Stimulated activated CD4-positive, alpha-beta T cell treated with anti-CD3 and anti-CD28 coated beads, Interleukin-1b, Interleukin-23, amount 100 ng/mL, for 1 hour (primary cell): Measurements from ENCODE around the gene KLHL29.

ENCODE experiments used
- DNase-seq, 2 donors: peaks; one replicate each; pipeline ENCODE4 v3.0.0-alpha.2; 2020; ENCODE audit warnings: low read depth in 2 of 2

KLHL29 gene

DNA sequence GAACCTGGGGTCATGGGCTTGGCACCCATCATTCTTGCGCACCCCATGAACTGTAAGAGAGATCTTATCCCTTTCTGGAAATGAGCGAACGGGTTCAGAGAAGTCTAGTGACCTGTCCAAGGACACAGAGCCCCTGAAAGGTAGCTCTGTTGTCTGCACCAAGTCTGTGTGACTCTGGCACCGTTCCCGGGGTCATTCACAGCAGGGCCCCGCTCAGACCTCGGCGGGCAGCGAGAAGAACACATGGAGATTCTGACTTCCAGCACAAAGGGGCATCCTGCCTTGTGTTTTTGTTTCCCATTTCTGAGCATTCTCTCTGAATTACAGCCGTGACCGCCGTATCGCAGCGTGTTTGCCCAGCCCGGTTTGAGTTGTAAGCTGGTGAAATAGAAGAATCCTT is 231.7 kb downstream of the KLHL29 start:
- DNase-seq: no peak

DNA sequence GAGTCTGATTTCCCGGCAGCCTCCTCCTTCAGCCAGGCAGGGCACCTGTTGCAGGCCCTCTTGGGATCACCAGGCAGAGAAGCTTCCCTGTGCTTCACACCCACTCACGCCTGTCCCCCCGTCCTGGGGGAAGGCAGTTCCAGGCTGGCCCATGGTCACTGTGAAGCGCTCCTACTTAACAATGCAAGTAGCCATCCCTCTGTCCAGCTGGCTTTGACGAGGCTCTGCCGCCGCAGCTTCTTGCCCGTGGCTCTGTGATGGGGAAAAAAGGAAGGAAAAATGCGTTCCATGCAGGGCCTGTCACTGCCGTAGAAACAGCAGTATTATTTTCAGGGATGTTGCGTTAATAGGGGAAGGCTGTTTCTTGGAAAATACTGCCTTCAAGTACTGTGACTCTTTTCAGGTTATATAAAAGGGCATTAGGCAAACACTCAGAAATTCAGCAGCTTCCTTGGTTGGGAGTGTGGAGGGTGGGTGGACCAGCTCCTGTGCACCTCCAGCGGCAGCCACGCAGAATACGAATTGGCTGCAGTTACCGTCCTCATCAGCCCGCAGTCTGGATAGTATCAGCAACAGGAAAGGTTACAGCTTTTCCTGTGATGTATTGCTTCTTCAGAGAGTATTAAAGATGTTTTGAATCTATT is 232.3 kb downstream of the KLHL29 start:
- no peak for DNase-seq

DNA sequence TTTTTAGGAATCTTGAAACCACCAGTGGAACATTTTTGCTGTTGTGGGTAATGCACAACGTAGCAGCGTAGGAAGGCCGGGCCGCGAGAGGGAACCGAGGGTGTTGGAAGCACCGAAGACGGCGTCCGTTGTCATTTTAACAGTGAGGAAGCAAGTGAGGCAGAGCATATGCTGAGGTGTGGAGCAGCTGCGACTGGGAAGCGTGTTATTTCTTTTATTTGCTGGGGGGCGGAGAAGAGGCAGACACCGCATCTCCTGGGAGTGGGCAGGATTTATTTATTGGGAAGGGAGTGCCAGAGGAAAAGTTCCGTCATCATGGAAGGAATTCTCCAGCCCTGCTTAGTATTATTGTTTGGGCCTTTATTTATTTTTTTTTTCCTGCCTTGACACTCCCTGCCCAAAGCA is 232.8 kb downstream of the KLHL29 start:
- DNase-seq: no peak

DNA sequence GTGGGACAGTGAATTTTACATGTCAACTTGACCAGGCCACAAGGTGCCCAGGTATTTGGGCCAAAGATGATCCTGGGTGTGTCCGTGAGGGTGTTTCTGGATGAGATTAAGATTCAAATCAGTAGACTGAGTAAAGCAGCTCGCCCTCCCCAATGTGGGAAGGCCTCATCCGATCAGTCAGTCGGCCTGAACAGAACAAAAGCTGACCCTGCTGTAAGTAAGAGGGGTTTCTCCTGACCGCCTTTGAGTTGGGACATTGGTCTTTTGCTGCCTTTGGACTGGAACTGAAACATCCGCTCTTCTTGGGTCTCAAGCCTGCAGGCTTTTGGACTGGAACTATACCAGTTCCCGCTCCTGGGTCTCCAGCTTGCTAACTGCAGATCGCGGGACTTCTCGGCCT is 233.3 kb downstream of the KLHL29 start:
- no peak for DNase-seq

DNA sequence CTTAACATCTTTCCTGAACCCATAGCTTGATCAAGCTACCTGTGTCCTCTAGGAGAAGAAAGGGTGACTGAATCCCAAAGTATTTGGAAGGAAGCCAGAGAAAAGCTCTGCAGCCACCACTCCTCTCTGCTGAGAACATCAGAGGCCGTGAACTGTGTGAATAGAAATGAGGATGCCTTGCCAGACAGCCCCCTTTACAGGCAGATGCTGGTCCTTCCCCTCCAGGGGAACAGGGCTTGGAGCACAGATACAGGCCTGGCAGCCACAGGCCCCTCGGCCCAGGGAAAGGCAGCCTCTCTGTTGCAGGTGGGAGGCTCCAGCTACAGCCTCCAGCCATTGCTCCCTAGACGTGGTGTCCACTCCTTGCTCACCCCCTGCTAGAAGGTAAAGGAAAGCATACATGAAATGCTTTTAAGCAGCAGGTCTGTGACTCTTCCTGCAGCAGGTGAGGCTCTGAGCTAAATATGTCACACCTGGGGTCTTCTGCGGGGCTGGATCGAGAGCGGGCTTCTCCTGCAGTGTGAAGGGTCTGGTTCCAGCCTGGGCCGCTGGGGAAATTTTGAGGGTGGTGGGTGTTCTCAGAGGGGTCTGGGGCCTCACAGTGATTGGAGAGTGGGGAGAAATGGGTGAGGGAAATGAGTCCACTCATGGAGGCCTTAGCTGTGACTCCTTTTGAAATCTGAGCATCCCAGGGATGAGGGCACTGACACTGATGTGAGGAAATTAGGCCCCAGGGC is 234.0 kb downstream of the KLHL29 start:
- no peak for DNase-seq

DNA sequence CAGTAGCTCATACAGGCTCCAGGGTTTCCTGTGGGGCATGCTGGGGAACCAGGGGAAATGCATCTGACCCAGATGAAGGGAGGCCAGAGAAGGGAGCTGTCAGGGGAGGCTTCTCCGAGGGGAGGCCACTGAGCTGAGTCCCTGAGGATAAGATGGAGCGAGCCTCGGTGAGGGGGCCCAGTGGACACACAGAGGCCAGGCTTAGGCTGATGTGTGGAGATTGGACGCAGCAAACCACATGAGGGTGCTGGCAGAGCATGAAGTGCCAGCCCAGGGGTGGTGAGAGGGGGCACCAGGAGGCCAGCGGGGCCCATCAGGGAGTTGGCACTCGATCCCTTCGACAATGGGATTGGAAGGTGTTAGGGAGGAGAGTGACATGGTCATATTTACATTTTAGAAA is 235.0 kb downstream of the KLHL29 start:
- DNase-seq: no peak

DNA sequence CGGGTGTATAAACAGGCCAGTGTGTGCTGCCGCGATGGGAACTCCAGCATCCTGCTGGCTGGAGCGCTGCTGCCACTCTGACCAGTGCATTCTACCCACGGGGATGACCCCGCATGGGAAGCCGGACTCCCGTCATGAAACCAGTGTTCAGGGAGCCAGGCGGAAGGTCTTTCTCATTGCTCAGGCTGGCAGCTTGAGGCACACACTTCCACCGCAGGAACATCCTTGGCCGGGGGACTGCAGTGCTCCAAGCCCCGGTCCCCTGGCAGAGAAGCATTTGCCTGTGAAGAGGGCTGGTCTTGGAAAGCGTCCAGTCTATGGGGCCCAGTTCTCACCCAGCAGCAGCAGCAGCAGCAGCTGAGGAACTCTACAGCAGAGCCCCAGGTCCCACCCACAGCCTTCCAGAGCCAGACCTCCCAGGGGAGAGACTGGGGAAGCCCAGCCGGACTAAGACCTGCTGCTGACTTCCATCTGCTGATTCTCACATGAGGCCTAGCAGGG is 235.9 kb downstream of the KLHL29 start:
- DNase-seq: no peak

DNA sequence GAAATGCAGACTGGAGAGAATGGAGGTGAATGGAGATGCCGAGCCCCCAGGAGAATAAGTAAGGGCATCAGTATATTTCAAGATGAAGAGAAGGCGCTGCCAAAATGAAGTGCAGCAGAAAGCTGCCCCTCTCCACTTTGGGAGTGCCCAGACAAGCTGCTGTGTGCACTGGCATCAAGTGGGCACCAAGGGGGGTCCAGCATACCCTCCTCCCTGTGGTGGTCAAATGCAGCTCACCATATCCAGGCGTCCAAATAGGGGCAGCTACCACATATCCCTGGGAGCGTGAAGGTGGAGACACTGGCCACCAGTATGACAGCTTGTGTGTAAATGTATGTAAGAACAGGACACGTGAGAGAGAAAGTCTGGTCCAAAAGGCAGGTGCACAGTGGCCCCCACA is 236.6 kb downstream of the KLHL29 start:
- no peak for DNase-seq

DNA sequence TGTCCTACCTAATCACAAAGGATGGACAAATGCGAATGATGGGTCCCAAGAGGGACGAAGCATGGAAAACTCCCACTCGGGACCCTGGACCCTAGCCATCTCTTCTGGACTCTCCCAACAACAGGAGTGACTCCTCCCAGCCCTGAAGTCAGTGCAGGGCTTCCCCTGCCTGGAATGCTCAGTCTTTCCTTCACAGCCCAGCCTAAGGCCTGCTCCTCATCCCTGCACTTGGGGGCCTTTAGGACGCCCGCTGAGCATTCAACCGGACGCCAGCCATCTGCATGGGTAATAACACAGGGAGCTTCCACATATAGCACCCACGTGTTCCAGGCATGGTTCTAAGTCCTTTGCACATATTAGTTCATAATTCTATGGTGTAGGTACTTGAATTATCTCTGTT is 237.5 kb downstream of the KLHL29 start:
- DNase-seq: no peak

DNA sequence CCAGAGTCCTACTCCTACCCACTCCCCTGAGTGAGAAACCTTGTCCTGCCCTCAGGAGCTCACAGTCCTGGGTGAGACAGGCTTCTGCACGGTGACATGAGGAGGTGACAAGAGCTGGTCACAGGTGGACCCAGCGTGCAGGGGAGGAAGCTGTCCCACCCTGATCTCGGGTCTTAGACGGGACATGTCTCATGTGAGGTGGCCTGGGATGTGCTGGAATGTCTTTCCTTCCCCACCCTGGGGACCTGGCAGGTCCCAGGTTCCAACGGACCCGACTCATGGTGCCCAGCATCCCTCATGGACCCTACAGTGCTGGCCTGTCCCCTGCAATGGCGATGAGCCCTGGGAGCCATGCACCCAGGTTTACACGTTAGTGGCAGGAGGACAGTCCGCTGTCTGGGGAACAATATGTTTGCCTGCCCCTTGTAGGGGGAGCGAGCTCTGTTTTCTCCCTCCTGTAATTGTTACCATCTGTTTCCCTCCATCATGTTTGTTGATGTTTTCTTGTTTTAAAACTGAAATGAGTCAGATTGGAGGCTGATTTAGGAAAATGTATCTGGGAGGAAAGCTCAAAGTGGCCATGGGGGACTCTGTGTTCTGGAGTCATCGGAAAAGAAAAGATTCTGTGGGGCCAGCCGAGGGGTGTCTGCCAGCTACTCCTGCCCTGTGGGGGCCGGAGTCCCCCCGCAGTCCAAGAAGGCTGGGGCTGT is 238.1 kb downstream of the KLHL29 start:
- no peak for DNase-seq

DNA sequence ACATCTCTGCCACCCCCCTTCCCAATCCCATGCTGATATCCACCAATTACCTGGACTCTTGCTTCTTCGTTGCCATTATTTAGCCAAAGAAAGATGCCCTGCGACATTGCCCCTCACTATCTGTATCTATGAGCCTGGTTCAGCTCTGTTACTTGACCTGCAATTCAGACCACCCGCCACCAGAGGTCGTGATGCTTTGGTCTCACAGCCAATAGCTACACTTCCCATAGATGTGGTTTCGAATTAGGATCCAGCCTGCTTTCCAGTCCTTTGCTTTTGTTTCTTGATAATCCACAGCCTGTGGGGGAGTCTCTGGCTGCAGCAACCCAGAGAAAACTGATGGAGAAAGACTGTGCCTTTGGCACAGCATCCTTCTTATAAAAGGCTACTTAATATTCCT is 239.4 kb downstream of the KLHL29 start:
- DNase-seq: peak in 1 of 2 donors; percentile 4

DNA sequence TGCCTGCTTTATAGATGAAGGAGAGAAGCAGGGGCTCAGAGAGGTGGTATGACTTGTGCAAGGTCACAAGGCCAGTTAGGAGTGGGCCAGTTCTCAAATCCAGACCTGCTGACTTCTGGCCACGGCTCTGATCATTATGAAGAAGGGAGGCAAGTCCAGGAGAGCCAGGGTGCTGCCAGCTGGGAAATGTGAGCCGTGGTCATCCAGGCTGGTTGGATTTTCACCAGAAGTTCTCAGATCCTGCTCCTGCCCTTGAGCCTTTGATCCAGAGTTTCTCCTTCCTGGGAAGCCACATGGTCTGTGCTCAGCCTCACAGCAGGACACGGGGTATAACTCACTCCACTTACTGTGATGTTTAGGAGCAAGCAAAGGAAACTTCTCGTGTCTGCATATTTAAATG is 239.9 kb downstream of the KLHL29 start:
- DNase-seq: no peak

DNA sequence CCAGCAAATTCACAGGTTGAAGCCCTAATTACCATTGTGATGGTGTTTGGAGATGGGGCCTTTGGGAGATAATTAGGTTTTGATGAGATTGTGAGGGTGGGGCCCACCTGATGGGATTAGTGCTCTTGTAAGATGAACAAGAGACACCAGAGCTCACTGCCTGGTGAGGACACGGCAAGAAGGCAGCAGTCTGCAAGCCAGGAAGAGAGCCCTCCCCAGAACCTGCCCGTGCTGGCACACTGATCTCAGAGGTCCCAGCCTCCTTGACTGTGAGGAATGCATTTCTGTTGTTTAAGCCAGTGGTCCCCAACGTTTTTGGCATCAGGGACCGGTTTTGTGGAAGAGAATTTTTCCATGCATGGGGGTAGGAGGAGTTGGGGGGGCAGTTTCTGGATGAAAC is 240.7 kb downstream of the KLHL29 start:
- DNase-seq: no peak

DNA sequence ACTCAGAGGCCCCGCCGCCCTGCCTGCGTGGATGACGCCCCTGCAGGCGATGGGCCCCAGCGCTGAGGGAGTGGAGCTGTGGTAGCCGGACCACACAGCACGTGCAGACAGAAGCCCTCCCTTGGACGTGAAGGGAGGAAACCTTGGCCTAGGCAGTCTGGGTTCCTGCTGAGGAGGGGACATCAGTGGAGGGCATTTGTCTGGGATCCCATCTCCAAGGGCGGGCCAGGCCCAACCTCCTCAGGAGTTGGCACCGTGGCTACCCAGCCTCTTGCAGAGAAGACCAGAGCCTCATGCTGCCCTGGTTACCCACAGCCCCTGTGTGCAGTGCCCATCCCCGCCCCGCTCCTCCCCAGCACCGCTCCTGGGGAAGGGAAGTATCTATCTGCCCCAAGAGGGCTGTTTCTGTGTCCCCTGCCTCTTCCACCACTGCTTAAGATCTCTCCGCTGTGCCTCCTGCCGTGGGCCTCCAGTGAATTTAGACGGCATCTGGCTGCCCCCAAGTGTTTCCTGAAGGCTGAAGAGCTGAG is 241.8 kb downstream of the KLHL29 start:
- no peak for DNase-seq

DNA sequence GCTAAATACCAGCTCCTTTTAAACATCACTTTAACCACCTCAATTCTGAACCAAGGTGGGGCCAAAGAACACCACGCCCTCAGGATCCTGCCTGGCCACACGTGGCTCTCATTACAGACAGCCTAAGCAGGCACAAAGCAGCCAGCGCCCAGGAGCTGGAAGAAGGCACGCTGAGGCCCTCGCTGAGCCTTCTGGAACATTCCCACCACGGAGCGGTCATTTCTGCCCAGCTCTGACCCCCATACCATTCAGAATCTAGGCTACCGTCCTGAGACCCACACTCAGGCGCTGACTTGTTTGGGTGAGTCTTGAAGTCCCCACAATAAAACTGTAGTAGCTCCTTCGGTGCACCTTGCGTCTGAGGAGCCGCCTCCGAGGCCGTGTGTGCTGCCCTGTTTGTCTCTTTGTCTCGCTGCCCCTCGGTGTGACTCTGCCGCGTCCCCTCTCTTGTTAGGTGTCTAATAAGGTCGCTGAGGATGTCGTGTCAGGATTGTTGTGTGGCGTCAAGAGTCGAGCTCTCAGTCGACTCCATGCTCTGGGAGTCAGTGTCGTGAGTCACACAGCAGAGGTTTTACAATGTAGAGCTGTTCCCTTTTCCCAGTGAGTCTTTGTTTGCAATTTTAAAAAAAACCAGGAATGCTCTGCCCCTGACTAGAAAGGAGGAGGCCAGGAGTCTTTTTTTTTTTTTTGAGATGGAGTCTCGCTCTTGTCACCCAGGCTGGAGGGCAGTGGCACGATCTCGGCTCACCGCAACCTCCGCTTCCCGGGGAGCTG is 242.4 kb downstream of the KLHL29 start:
- DNase-seq: no peak

DNA sequence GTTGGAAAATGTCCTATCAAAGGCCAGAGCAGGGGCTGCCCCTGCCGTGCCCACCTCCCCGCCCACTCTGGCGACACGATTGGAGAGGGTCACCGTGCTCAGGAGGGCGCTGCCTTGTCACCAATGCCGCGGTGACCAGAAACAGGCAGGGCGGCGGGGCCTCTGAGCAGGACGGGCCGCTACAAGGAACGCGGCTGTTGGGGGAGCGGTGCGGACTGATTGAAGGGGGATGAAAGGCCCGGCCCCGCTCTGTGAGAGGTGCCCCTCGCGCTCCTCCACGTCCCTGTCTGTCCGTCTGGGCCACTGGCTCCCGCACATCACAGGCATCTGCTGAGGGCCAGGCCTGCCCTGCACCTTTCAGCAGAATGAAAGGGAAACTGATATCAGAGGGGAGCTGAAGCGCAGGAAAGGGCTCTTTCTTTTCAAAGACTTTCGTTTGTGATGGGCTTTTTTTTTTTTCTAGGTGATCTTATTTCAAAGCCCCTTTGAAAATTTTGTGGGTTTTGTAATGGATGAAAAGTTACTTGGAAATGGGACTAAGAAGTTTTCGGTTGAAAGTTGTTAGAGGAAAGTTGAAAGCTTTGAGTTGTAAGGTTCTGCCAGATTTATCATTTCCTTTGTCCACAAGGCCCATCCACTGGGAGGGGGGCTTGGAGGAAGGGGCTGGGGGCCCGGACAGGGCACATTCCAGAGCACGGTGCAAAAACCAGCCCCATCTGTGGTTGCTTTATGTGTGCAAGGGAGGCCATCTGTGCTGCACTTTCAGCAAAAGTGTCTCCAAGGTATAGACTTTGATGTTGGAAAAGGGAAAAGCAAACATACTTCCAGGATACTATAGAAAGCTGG is 244.2 kb downstream of the KLHL29 start:
- DNase-seq: no peak

DNA sequence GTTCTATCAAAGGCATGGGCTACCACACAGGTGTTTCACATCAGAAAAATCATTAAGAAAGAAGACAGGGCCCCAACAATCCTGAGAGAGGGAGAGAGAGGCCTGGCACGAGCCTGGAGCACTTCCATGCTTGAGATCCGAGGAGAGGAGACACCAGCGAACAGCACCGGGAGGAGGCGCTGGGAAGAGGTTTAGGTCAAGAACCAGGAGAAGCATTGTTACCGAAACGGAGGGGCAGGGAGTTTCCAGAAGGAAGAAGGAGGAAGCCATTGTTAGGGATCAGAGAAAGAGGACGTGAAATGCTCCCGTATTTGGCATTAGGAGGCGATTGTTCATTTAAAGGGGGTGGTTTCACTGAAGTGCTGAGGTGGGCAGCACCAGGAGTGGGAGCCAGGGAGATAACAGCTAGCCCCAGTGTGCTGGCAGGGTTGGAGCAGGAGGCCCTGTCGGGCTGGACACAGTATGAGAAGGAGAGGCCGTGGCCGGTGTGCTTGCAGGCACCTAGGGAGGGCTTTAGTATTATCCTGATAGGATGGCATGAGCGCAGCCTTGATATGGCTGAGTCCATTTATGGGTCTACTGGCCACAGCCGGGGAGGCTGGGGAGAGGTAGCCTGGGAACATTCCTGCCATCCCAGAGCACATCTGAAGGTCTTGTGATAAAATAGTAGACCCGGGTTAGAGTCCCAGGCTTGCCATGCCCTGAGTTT is 244.9 kb downstream of the KLHL29 start:
- DNase-seq: no peak

DNA sequence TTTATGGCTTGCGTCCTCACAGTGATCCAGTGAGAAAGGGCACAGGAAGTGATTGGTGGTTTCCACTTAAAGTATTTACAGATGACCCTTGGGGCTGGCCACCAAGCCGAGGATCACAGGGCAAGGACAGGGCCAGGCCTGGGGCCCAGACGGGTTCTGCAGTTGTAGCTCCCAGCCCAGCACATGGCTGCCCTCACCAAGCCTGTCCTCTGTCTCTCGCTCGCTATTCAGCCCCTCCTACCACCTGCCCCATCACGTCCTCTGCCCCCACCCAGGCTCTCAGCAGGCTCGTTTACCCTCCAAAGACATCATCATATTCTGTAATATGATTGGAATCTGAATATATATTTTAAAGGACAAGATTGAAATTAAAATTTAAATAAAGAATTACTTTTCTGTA is 246.0 kb downstream of the KLHL29 start:
- no peak for DNase-seq

DNA sequence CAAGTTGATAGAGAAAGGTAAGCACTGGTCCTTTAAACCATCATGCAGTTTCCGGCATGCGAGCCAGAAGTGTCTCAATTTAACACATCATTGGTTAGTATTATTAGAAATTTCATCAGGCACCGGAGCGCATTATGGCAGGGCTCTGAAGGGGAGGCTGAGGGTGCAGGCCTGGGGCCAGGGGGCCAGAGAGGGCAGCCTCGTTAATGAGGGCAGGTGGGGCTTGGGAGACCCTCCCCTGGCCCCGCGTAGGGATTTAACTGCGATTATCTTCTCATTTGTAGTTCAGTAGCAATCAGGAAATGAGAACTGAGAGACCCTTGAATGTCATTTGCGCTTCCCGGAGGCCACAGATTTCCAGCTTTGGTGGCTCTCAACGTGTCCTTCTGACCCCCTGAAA is 246.4 kb downstream of the KLHL29 start:
- no peak for DNase-seq

DNA sequence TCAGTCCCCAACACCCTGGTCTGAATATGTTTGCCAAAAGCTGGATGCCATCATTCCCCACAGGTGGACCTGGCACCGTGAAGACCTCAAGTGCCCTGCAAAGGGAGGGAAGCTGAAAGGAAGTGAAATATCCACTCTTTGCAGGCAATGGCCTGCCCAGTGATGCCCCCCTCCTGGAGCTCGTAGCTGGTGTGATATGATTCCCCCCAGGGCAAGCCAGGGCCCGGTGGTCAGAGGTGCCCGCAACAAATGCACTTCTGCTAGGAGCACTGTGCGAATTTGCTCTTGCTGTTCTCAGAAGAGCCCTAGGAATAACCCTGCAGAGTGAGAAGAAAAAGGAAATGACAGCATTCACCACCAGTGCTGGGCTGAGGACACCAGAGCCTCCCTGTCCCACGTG is 247.4 kb downstream of the KLHL29 start:
- no peak for DNase-seq
